GM21619 (cell line): Measurements from ENCODE around the gene NOL3.

ENCODE experiments used
- ATAC-seq: cut with Tn5 transposase; IDR thresholded peaks from one replicate; pipeline ENCODE4 v1.9.1; 2021; ENCODE audit not compliant: unreplicated experiment

NOL3 gene

DNA sequence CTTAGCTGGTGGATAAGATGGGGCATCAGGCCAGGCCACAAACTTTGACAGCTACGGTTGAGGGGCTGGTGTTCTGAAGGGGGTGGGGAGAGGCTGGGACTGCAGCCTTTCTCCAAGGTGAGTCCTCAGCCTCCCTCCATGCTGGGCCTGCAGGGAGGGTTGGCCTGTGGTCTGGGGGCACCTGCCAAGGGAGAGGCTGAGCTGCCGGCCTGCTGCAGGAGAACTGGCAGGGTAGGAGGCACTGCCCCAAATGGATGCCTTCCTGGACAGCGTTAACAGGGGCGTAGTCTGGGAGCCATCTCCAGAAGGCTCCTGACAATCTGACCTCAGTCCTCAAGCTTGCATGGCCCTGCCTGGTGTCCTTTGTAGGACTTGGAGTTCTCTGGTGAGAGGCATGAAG lies 33.7 kb downstream of the NOL3 start:
- no peak for ATAC-seq

DNA sequence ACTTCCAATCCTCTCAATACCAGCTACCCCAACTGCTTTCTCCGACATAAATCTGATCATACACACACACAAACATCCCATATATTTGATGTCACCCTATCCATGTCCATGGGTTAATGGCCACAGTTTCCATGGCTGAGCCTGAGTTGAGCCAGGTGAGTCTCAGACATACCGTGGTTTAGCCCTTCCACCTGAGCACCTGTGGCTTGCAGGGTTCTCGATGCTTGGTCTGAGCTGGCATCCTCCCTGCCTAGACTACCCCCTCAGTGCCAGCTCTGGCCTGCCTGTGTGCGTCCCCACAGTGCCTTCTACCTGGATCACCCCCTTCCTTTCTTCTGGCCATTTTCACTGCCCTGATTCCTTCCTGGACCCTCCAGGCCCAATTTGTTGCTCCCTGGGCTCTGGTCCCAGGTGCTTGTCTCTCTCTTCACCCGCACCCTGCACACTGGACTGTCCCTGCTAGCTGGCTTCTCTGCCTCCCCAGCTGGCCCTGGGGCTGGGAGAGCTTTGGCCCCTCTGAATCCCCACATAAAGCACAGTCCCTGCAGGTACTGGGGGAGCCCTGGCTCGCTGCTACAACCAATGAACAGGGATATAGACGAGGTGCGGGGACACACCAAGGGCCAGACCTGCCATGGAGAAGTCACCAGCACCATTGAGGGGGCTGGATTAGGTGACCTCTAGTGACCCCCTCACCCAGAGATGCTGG lies 35.9 kb downstream of the NOL3 start:
- no peak for ATAC-seq

DNA sequence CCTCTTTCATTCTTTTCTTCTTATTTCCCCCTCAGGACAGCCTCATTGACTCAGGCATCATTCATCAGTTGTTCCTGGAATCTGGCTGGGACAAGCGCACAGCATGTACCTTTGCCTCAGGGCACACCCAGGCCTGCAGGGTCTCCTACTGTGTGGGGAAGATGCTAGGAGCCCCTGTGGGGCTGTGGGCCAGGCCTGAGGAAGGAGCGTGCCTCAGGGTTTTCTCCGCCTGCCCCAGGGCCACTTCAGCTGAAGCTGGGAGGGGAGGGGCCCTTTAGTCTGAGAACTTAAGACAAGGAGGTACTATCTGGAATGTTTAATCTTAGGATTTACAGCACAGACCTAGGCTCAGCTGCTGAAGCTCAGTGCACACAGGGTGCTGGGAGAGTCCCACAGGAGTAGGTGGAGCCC lies 36.5 kb downstream of the NOL3 start:
- ATAC-seq, result no peak

DNA sequence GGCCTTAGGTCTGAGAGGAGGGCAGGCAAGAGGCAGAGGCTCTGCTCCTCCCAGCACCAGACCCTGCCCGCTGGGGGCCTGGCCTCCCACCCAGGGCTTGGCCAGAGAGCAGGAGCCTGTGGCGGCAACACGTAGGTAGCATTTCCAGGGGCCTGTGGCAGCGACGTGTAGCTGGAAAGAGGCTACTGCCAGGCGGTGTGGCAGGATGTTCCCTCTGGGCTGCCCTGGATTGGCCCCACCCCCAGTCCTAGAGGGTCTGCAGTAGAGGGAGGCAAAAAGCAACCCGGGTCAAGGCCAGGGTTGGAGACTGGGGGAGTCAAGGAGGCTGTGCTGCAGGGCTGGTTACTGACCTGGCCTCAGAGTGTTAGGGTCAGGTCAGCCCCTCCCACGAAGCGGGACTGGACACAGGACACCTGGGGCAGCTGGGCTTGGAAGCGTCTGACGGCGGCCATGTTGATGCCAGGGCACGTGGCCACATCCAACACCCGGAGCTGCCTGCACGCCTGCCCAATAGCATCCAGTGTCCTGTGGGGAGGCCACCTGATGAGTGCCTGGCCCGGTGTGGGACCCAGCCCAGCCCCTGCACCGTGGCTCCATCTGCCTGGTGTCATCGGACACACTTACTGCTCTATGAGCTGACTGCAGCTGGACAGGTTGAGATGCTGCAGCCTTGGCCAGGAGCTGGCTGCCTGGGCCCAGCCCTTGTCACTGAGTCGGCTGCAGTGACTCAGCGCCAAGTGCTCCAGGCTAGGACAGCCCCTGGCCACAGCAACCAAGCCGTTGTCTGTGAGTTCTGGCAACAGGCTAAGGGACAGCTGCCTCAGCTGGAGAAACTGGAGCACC lies 37.1 kb downstream of the NOL3 start:
- ATAC-seq, result no peak

DNA sequence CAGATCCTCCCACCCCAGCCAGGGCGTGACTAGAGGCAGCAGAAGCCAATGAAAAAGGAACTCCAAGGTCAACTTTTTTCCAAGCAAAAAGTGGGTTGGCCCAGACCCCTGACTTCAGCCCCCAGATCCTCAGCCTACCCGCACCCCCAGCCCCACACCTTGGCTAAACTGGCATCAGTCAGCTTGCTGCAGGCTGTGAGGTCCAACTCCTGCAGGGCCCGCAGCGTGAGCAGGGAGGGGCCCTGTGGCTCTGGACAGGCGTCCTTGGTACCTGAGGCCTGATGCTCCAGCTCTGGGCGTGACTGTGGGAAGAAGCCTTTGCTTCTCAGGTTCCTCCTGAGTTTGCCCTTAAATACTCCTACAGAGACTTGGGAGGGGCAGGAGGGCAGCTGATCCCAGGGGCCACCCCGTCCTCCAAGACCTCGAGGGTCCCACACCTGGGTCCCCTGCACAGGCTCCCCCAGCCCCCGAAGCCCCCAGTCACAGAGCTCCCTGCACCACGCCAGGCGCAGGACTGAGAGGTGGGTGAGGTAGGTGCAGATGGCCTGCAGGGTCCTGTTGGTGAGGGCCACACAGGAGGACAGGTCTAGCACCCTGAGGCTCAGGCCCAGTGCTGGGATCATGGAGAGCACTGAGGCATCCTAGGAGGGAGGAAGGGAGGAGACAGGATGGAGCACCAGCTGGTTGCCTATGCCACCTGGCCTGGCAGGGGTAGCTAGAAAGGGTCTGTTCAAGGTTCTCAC lies 38.0 kb downstream of the NOL3 start:
- no peak for ATAC-seq

DNA sequence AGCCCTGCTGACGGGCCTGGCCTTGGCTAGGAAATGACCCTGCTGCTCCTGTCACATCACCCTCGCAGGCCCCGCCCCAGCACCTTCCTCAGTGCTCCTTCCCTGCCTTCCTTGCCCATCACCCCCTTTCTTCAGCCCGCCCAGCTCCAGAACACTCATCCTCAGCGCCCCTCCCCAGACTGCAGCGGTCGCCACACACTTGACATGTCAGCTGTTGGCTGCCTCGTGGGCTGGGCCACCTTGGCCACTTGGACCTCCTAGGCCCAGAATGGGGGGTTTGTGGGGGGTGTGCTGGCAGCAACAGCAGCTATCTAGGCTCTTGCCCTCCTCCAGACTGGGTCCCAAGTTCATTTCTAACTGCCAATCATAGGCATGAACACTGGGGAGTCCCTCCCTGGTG lies 39.2 kb downstream of the NOL3 start:
- no peak for ATAC-seq

DNA sequence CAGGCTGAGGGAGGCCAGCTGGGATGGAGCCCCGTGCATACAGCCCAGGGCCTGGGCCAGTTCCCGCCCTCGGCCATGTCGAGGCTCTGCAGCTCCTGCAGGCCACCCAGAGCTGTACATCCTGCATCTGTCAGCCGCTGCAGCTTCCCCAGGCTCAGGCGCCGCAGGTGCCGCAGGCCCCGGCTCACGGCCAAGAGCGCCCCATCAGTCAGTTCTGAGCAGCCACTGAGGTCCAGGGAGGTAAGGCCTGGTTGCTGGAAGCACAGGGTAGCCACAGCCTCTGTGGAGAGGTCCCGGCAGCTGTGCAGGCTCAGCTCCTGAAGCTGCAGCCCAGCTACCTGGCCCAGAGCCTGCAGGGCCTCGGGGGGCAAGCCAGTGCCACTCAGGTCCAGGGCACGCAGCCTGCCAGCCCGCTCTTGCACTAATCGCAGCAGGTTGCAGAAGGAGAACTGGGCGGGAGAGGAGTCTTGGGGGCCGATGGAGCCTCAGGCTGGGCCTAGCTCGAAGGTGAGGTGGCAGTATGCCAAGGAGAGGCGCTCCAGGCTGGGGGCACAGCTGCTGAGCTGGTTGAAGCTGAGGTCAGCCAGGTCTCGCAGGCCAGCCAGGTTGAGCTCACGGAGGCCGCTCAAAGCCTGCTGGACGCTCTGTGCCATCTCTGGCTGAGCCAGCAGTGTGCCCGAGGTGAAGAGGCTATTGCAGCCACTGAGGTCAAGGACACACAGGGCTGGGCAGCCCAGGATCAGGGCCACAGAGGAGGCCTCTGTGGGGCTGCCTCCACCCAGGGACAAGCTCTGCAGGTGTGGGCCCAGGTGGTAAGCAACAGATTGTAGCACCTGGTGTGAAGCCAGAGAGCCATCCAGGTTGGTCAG lies 40.0 kb downstream of the NOL3 start:
- ATAC-seq, result no peak

DNA sequence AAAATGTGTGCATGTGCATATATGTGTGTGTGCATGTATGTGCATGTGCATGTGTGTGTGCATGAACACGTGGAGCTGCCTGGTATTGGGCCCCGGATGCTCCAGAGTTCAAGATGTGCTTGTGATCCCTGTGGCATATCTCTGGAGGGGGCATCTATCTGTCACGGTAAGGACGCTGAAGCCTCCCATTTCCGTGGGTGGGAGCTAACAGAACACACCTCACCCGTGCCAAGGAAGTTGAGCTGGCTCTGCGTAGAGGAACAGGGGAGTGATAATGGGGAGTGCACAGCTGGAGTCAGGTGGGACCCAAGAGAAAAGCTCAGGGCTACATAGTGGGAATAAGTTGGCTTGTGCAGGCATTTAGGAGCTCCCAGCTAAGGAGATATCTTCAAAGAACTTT lies 41.3 kb downstream of the NOL3 start:
- no peak for ATAC-seq

DNA sequence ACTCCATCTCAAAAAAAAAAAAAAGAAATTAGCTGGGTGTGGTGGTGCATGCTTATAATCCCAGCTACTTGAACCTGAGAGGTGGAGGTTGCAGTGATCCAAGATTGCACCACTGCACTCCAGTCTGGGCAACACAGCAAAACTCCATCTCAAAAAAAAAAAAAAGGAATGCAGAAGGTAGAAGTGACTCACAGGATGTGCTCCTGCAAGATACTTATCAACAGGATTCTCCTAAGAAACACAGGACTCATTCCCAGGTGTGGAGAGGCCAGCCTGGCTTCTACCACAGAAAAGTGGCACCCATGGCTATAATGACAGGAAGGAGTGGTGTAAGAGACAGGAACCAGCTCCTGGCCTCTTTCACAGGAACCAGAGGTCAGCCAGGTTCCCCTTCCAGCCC lies 42.4 kb downstream of the NOL3 start:
- no peak for ATAC-seq

DNA sequence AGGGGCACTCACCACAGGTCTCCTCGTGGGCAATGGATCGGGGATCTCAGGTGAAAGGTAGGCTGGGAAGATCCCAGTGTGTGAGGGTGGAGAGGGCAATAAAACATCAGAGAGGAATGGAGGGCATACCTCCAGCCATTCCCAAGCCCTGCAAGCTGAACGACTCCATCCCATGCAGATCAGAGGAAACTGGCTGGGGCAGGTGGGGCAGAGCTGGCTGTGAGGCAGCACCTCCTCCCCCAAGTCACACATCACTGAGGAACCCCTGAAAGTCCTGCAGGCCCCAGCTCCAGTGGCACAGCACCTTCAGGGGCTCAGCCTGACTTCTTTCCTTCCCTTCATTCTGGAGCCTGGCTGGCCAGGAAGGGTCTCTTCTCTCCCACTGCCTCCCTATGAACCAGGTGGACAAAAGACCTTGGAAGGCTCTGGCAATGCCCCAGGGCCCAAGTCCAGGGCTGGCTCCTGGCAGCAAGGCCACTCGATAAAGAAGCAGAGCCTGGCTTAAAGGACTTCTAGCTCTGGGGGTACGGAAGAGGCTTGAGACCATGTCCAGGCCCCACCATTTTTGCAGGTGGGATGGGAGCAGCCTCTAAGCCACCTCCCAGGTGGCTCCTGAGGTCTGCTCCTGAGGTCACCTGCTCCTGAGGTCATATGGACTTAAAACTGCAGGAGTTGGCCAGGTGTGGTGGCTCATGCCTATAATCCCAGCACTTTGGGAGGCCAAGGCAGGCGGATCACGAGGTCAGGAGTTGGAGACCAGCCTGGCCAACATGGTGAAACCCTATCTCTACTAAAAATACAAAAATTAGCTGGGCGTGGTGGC lies 43.1 kb downstream of the NOL3 start:
- ATAC-seq, result no peak

DNA sequence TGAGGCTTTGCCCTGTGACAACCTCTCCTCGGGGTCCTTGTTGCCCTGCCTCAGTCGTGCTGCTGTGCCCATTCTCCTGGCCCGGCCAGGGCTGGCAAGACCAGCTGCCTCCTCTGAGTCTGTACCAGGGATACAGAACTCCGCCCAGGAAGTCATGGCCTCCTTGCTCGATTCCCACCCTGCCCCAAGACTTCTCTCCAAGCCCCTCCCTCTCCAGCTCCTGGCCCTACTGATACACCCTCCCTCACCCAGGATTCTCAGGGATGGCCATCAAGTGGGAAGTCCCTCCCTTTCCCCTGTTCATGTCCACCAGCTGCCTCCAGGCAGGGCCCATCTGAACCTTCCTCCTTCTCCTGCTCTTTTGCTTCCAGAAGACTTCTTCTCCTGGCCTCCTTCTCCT lies 45.4 kb downstream of the NOL3 start:
- ATAC-seq, result no peak

DNA sequence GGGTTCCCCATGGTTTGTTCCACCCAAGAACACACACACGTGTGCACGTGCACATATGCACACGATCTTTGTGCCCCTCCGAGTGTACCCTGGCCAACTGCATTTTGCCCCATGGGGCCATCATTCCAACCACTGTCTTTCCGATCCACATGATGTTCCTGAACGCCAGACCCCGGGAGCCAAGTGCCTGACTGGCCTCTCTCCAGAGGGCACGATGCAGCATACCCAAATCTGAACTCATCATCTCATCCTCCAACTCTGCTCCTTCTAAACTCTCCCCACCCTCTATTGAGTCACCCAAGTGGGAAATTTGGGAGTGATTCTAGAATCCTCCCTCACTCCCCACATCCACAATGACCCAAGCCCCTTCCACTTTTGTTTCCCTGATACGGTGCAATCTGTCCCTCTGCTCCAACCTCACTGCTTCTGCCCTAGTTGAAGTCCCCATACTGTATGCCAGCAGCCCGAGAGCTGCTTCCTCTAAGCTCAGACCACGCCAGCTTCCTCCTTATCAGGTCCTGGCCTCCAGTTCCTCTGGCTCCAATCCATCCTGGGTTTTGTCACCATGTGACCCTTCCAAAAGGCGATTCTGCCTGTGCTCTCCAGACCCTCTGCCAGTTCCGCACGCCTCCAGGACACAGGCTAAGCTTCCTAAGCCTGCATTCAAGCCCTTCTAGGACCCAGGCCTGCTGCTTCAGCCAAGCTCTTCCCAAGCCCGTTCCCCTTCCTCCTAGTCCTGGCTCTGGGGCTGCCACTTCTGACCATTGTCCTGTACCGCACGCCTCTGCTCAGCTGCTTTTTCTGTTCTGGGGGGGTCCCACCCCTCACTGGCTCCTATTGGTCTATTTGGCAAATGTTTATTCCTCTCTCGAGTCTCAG lies 46.5 kb downstream of the NOL3 start:
- ATAC-seq, result no peak

DNA sequence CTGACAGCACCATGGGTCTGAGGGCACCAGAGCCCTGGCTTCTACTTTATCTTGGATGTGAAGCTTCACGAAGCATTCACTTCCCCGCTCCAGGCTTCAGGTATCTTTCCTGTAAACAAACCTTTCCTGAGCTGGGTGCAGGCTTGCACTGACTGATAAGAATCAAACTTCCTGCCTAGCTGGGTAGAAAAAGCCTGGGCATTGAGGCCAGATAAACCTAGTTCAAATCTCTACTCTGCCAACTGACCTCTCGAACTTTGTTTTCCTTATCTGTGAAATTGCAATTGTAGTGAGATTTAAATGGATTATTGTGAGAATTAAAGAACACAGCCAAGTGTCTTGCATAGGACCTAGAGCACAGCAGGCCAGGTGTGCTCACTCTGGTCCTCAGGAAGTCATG lies 53.7 kb downstream of the NOL3 start:
- ATAC-seq, result no peak
